Heart right ventricle (tissue), 16 donors: ENCODE results near the gene CCDC180. TPM values are rescaled to one million over a fixed set of nuclear protein-coding genes. Genes with fewer than 3 reads are reported as not detected.

ENCODE experiments used
- ATAC-seq, 8 donors: fragments of 200-7000 bp; cut with Tn5 transposase; one replicate each; pipeline ENCODE4 v1.9.1; 2020; ENCODE audit warnings: mild to moderate bottlenecking in 8 of 8, moderate library complexity in 8 of 8, moderate number of reproducible peaks in 1 of 8
- DNase-seq, 2 donors: peaks; one replicate each; pipeline ENCODE4 v3.0.0-alpha.2; 2020
- H3K27ac ChIP-seq, 10 donors: fragments of 200-600 bp; sonication (generic) in 2 of 10; one replicate each; pipeline versions ENCODE4 v1.5.0 to v1.8.0; 2020 to 2022; ENCODE audit warnings: mild to moderate bottlenecking in 3 of 10
- H3K27me3 ChIP-seq, 7 donors: fragments of 200-600 bp; one replicate each; pipeline ENCODE4 v1.8.0; 2021 to 2022; ENCODE audit warnings: mild to moderate bottlenecking in 2 of 7
- H3K36me3 ChIP-seq, 9 donors: fragments of 200-600 bp; sonication (generic) in 1 of 9; one replicate each; pipeline versions ENCODE4 v1.5.0 to v1.8.0; 2020 to 2022; ENCODE audit warnings: mild to moderate bottlenecking in 2 of 9
- H3K4me1 ChIP-seq, 9 donors: fragments of 200-600 bp; sonication (generic) in 1 of 9; one replicate each; pipeline versions ENCODE4 v1.5.0 to v1.8.0; 2020 to 2022; ENCODE audit warnings: mild to moderate bottlenecking in 4 of 9
- H3K4me3 ChIP-seq, 10 donors: fragments of 200-600 bp; sonication (generic) in 2 of 10; one replicate each; pipeline versions ENCODE4 v1.5.0 to v1.8.0; 2020 to 2022; ENCODE audit warnings: mild to moderate bottlenecking in 7 of 10, moderate library complexity in 2 of 10
- H3K9me3 ChIP-seq, 11 donors: fragments of 200-600 bp in 10 of 11; sonication (generic) in 2 of 11; one replicate each; pipeline versions ENCODE4 v1.5.0 to v1.8.0; 2013 to 2022; ENCODE audit warnings: mild to moderate bottlenecking in 2 of 11, control low read depth in 1 of 11, moderate library complexity in 1 of 11
- WGBS, 2 donors: extraction: QIAGEN DNeasy Blood & Tissue Kit; methylation state at CpG; one replicate each; pipeline ENCODE4 v1.1.7; 2013; ENCODE audit warnings: inconsistent platforms in 1 of 2; 5-methylcytosine and 5-hydroxymethylcytosine counted together
- intact Hi-C, 10 donors: fragments of 100-400 bp; cut with DNase I; formaldehyde crosslinking; loops; one replicate each; pipeline versions ENCODE4 v1.11.1 to v1.14.2; 2022
- polyA plus RNA-seq, 2 donors: library from polyadenylated mRNA; stranded (reverse); fragments of 200-250 nt; gene quantifications; one replicate each; pipeline ENCODE4 v1.2.3, GENCODE V29; 2013
- total RNA-seq, 10 donors: library from RNA; stranded (reverse); fragmentation: NEBNext Ultra II Directional in 3 of 10; extraction: Animal tissue kit (Norgen Biotek cat#: 25700) in 3 of 10; gene quantifications; one replicate each; pipeline versions ENCODE4 v1.2.1 to v1.2.4, GENCODE V29; 2021 to 2023
- TF ChIP-seq, protein P1 (sequence below), 9 donors: fragments of 200-600 bp; sonication (generic) in 2 of 9; IDR thresholded peaks; one replicate each; pipeline versions ENCODE4 v1.5.0 to v1.8.0; 2021 to 2022; ENCODE audit warnings: antibody characterized with exemption in 9 of 9, mild to moderate bottlenecking in 5 of 9, moderate library complexity in 1 of 9
- donor health status: Arrhythmogenic right ventricular cardiomyopathy.
- donor health status: ischemic (EF 13 %, LVEDD 7.1; RV severe dilation, severe dysfunction).
- donor health status: healthy with polysubstance abuse.
- donor health status: DM: no; HTN: yes; CAD: no.
- donor health status: DM: no; HTN: no; CAD: no.
- donor health status: ischemic (EF 25% LVEDD 6.9; RV normal size, moderate dysfunction).
- donor health status: ischemic (EF 25% LVEDD 5.7; RV mildly dilated, moderate dysfunction).
- donor health status: healthy.
- donor health status: DM: yes; HTN: yes; CAD: no.
- donor health status: Ischemic cardiomyopathy.
- donor health status: ischemic (EF 35%, LVEDD 5.7; RV mildly dilated, moderate dysfunction).
- donor health status: nonischemic (EF 11% LVEDD 7.7; RV severe dilation, severe dysfunction).
- donor health status: DM: yes; HTN: yes; CAD: no.
- donor health status: PGD.
- donor health status: ischemic (EF 29% LVEDD 5.4; RV normal size, mild dysfunction).
- donor health status: nonischemic (EF 23%, LVEDD 6.1; RV moderate dilation, normal function).

The CCDC180 gene
- total and polyA plus RNA-seq, 12 donors: 0.75 to 9.6 (median 2.9) TPM

DNA sequence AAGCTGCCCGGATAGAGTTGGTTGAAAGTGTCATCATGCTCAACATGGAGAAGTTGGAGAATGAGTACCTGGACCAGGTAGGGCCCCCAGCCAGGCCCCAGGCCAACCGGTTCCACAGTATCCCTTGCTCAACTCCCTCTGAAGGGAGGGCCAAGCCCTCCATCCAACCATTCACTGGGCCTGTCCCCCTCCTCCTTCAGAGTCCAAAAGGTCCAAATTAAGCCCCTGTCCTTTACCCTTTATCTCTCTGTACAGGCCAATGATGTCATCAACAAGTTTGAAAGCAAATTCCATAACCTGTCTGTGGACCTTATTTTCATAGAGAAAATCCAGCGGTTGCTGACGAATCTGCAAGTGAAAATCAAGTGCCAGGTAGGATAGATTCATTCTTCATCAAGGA lies 47.2 kb downstream of the CCDC180 start:
- no peak overlapping the region for H3K4me3 ChIP-seq

DNA sequence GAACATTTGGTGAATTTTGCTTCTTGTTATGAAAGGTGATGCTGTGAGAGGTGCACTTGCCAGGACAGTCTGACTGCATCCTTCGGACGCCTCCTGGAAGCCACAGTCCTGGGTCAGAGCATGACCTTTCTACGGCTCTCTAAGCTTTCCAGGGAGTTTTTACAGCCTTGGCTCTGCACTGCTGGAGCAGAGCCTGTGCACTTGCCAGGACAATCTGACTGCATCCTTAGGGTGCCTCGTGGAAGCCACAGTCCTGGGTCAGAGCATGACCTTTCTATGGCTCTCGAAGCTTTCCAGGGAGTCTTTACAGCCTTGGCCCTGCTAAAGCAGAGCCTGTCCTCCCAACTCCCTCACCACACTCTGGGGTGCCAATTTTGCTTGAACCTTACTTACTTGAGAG lies 49.6 kb downstream of the CCDC180 start:
- Histone ChIP-seq H3K27me3 (no peaks in the 10 kb centered on the region), H3K4me1 (no peaks in the 10 kb centered on the region), H3K27ac (no peak overlapping the region), H3K9me3 (no peaks in the 10 kb centered on the region), H3K36me3 (peaks cover 0 to 61% (median 8%) of the 10 kb centered on the region in 9 donors), H3K4me3 (no peak overlapping the region)
- intact Hi-C loops: no loop called here
- WGBS, 2 donors: 58 to 68% methylated on average over 5 of the region's 5 CpGs
- DNase-seq (no peak), ATAC-seq (no peak)
- TF ChIP-seq, protein P1, sequence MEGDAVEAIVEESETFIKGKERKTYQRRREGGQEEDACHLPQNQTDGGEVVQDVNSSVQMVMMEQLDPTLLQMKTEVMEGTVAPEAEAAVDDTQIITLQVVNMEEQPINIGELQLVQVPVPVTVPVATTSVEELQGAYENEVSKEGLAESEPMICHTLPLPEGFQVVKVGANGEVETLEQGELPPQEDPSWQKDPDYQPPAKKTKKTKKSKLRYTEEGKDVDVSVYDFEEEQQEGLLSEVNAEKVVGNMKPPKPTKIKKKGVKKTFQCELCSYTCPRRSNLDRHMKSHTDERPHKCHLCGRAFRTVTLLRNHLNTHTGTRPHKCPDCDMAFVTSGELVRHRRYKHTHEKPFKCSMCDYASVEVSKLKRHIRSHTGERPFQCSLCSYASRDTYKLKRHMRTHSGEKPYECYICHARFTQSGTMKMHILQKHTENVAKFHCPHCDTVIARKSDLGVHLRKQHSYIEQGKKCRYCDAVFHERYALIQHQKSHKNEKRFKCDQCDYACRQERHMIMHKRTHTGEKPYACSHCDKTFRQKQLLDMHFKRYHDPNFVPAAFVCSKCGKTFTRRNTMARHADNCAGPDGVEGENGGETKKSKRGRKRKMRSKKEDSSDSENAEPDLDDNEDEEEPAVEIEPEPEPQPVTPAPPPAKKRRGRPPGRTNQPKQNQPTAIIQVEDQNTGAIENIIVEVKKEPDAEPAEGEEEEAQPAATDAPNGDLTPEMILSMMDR (IDR thresholded peaks at IDR 0.05): no peak

More for the DNA sequence above, 47.2 kb downstream of the CCDC180 start:
- Histone ChIP-seq H3K9me3 (no peaks in the 10 kb centered on the region), H3K27me3 (no peaks in the 10 kb centered on the region), H3K27ac (no peak overlapping the region), H3K36me3 (peaks cover 0 to 48% (median 8%) of the 10 kb centered on the region in 9 donors), H3K4me1 (no peaks in the 10 kb centered on the region)
- ATAC-seq (no peak), DNase-seq (no peak)
- TF ChIP-seq, protein P1 (IDR thresholded peaks at IDR 0.05): no peak
- 94 to 98% methylated on average over 4 of the region's 4 CpGs for WGBS, 2 donors
- intact Hi-C loops: no loop called here

Other genes with a start within 250 kb of the CCDC180 start
- gene TDRD7, start 104.4 kb downstream of the CCDC180 start, total RNA-seq: 10 to 100 TPM in 1 of 10 donors, 1 to 10 TPM in 9; 7.1 to 12.8 (median 8.4) TPM
- gene TDRD7, start 104.4 kb downstream of the CCDC180 start, polyA plus RNA-seq: 1 to 10 TPM; 4.0 to 4.7 TPM
- gene TMOD1, start 194.0 kb downstream of the CCDC180 start, total RNA-seq: 100 to 1,000 TPM; 164 to 203 (median 181) TPM
- 10 to 100 TPM; 83.7 to 89.1 TPM for gene TMOD1, start 194.0 kb downstream of the CCDC180 start, polyA plus RNA-seq